ENCODE measurements around the gene GBP3.

GRCh38 chr1:88980870-88981269, 41.8 kb downstream of the GBP3 start:
- TF ChIP-seq CTCF (IDR thresholded peaks at IDR 0.05) (no peak), POLR2A (IDR thresholded peaks at IDR 0.05) (no peak)

Measured in adrenal gland (tissue), 5 donors.